Thymus (tissue), 11 donors: Measurements from ENCODE around the gene KCMF1. TPM values are rescaled to one million over a fixed set of nuclear protein-coding genes. Genes with fewer than 3 reads are reported as not detected.

ENCODE experiments used
- DNase-seq, 9 donors: peaks; one replicate each; pipeline ENCODE4 v3.0.0-alpha.2; 2013; ENCODE audit warnings: low spot score in 9 of 9, low read depth in 6 of 9, missing footprints in 1 of 9
- H3K27ac ChIP-seq, 2 donors: one replicate each; pipeline ENCODE4 v1.5.1; 2013; ENCODE audit warnings: control low read depth in 1 of 2, low read depth in 1 of 2, low read length in 1 of 2, mild to moderate bottlenecking in 1 of 2, moderate library complexity in 1 of 2
- H3K27me3 ChIP-seq, 2 donors: one replicate each; pipeline ENCODE4 v1.5.1; 2013; ENCODE audit warnings: low read length in 1 of 2; ENCODE audit not compliant: control insufficient read depth in 2 of 2, insufficient read depth in 1 of 2
- H3K36me3 ChIP-seq, 2 donors: one replicate each; pipeline ENCODE4 v1.5.1; 2013; ENCODE audit warnings: low read length in 1 of 2, mild to moderate bottlenecking in 1 of 2, moderate library complexity in 1 of 2; ENCODE audit not compliant: control insufficient read depth in 2 of 2, insufficient read depth in 2 of 2
- H3K4me1 ChIP-seq, 2 donors: one replicate each; pipeline ENCODE4 v1.5.1; 2013; ENCODE audit warnings: low read length in 2 of 2; ENCODE audit not compliant: control insufficient read depth in 2 of 2, insufficient read depth in 2 of 2
- H3K4me3 ChIP-seq, 2 donors: one replicate each; pipeline ENCODE4 v1.5.1; 2013; ENCODE audit warnings: low read length in 2 of 2, control low read depth in 1 of 2, mild to moderate bottlenecking in 1 of 2
- H3K9me3 ChIP-seq, 2 donors: one replicate each; pipeline ENCODE4 v1.5.1; 2013; ENCODE audit warnings: low read length in 1 of 2, mild to moderate bottlenecking in 1 of 2; ENCODE audit not compliant: control insufficient read depth in 2 of 2, insufficient read depth in 1 of 2
- WGBS: extraction: QIAGEN DNeasy Blood & Tissue Kit; methylation state at CpG from one replicate; pipeline ENCODE4 v1.1.7; 2013; 5-methylcytosine and 5-hydroxymethylcytosine counted together
- polyA plus RNA-seq: library from polyadenylated mRNA; stranded (reverse); fragments of 200-250 nt; gene quantifications from one replicate; pipeline ENCODE4 v1.2.3, GENCODE V29; 2013
- total RNA-seq: library from RNA; stranded (reverse); fragments of 120-200 nt; gene quantifications from one replicate; pipeline ENCODE4 v1.2.4, GENCODE V29; 2013
- donor health status: healthy.

The KCMF1 gene
- total and polyA plus RNA-seq, 2 donors = 32.5 to 32.6 TPM

- Histone ChIP-seq H3K9me3 (peaks cover 0 to 3% of the 10 kb centered on the region in 2 donors), H3K4me1 (peaks cover 0 to 8% of the 10 kb centered on the region in 2 donors), H3K4me3 (no peak overlapping the region), H3K36me3 (peaks cover 7 to 14% of the 10 kb centered on the region in 2 donors), H3K27ac (no peak overlapping the region), H3K27me3 (no peaks in the 10 kb centered on the region)
- WGBS = 95% methylated on average over 5 of the region's 5 CpGs
- DNase-seq = no peak
These were observed 11.1 kb upstream of the KCMF1 start for GRCh38 chr2:84959566-84960506.

GRCh38 chr2:84962917-84963316 is 8.0 kb upstream of the KCMF1 start:
- no peaks in the 10 kb centered on the region for H3K27me3 ChIP-seq
- peaks cover 15 to 26% of the 10 kb centered on the region in 2 donors for H3K36me3 ChIP-seq
- peaks cover 0 to 3% of the 10 kb centered on the region in 2 donors for H3K9me3 ChIP-seq
- H3K27ac ChIP-seq = no peak overlapping the region
- H3K4me3 ChIP-seq = no peak overlapping the region
- no peak for DNase-seq
- WGBS = 98% methylated on average over 4 of the region's 4 CpGs
- H3K4me1 ChIP-seq = peaks cover 0 to 5% of the 10 kb centered on the region in 2 donors

- Histone ChIP-seq H3K4me1 (peaks cover 0 to 1% of the 10 kb centered on the region in 2 donors), H3K27ac (no peak overlapping the region)
- WGBS = 100% methylated on average over 2 of the region's 2 CpGs
These were observed 7.7 kb upstream of the KCMF1 start for GRCh38 chr2:84963323-84963691.

GRCh38 chr2:84963692-84964405 is 7.1 kb upstream of the KCMF1 start:
- 96% methylated on average over 9 of the region's 9 CpGs for WGBS
- no peaks in the 10 kb centered on the region for H3K9me3 ChIP-seq
- H3K27me3 ChIP-seq = no peaks in the 10 kb centered on the region
- H3K27ac ChIP-seq = no peak overlapping the region
- no peak for DNase-seq
- peaks cover 15 to 26% of the 10 kb centered on the region in 2 donors for H3K36me3 ChIP-seq
- no peak overlapping the region for H3K4me3 ChIP-seq
- H3K4me1 ChIP-seq = no peaks in the 10 kb centered on the region

More at GRCh38 chr2:84963323-84963691, 7.7 kb upstream of the KCMF1 start:
- peaks cover 0 to under 1% of the 10 kb centered on the region in 2 donors for H3K9me3 ChIP-seq
- no peak overlapping the region for H3K4me3 ChIP-seq
- H3K27me3 ChIP-seq = no peaks in the 10 kb centered on the region
- H3K36me3 ChIP-seq = peaks cover 15 to 26% of the 10 kb centered on the region in 2 donors
- no peak for DNase-seq

- DNase-seq = no peak
These were observed 6.4 kb upstream of the KCMF1 start for GRCh38 chr2:84964406-84965191.

GRCh38 chr2:84965192-84965516 is 5.8 kb upstream of the KCMF1 start:
- no peak overlapping the region for H3K27ac ChIP-seq
- no peak for DNase-seq
- H3K36me3 ChIP-seq = peaks cover 15 to 26% of the 10 kb centered on the region in 2 donors
- no peaks in the 10 kb centered on the region for H3K27me3 ChIP-seq
- peaks cover 5 to 9% of the 10 kb centered on the region in 2 donors for H3K4me1 ChIP-seq
- H3K9me3 ChIP-seq = no peaks in the 10 kb centered on the region
- H3K4me3 ChIP-seq = no peak overlapping the region

More at GRCh38 chr2:84964406-84965191, 6.4 kb upstream of the KCMF1 start:
- Histone ChIP-seq H3K27ac (no peak overlapping the region), H3K4me1 (peaks cover 5% of the 10 kb centered on the region in 2 donors), H3K27me3 (no peaks in the 10 kb centered on the region), H3K36me3 (peaks cover 15 to 26% of the 10 kb centered on the region in 2 donors), H3K9me3 (no peaks in the 10 kb centered on the region), H3K4me3 (no peak overlapping the region)
- 96% methylated on average over 9 of the region's 9 CpGs for WGBS

- H3K4me3 ChIP-seq = no peak overlapping the region
- H3K27ac ChIP-seq = no peak overlapping the region
- no peaks in the 10 kb centered on the region for H3K27me3 ChIP-seq
- H3K4me1 ChIP-seq = peaks cover 5 to 9% of the 10 kb centered on the region in 2 donors
- H3K9me3 ChIP-seq = no peaks in the 10 kb centered on the region
- no peak for DNase-seq
- H3K36me3 ChIP-seq = peaks cover 15 to 26% of the 10 kb centered on the region in 2 donors
- 98% methylated on average over 9 of the region's 9 CpGs for WGBS
These were observed 5.1 kb upstream of the KCMF1 start for GRCh38 chr2:84965827-84966226.

- Histone ChIP-seq H3K4me3 (no peak overlapping the region), H3K9me3 (no peaks in the 10 kb centered on the region), H3K4me1 (peaks cover 5 to 9% of the 10 kb centered on the region in 2 donors), H3K27me3 (no peaks in the 10 kb centered on the region), H3K36me3 (peaks cover 15 to 26% of the 10 kb centered on the region in 2 donors), H3K27ac (no peak overlapping the region)
- WGBS = 98% methylated on average over 7 of the region's 7 CpGs
- DNase-seq = no peak
These were observed 4.2 kb upstream of the KCMF1 start for GRCh38 chr2:84966731-84967130.
